ENCODE data around the gene RTN4.

DNA sequence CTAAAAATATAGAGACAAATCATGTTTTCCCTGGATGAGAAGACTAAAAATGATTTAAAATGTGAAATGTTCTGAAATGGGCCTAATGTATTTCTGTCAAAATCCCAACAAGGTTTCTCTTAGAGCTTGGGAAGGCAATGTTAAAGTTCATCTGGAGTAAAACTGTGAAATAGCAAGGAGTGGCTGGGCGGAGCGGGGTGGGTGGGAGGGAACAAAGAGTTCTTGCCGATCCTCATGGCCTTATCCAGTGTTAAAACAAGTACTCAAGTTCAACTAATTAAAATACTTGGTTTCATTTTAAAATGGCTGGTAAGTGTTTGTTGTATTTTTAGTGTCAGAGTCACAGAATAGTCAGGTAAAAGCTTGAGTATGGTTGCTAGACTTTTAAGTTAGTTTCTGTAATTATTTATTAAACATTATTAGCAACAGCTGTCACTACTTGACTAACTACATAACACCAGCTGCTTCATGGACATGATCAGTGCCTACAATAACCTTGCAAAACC is 87.3 kb downstream of the RTN4 start:
- TF ChIP-seq, protein P1, sequence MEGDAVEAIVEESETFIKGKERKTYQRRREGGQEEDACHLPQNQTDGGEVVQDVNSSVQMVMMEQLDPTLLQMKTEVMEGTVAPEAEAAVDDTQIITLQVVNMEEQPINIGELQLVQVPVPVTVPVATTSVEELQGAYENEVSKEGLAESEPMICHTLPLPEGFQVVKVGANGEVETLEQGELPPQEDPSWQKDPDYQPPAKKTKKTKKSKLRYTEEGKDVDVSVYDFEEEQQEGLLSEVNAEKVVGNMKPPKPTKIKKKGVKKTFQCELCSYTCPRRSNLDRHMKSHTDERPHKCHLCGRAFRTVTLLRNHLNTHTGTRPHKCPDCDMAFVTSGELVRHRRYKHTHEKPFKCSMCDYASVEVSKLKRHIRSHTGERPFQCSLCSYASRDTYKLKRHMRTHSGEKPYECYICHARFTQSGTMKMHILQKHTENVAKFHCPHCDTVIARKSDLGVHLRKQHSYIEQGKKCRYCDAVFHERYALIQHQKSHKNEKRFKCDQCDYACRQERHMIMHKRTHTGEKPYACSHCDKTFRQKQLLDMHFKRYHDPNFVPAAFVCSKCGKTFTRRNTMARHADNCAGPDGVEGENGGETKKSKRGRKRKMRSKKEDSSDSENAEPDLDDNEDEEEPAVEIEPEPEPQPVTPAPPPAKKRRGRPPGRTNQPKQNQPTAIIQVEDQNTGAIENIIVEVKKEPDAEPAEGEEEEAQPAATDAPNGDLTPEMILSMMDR (conservative IDR thresholded peaks at IDR 0.05), result no peak
- no peak for TF ChIP-seq EZH2 (IDR thresholded peaks at IDR 0.05; ENCODE audit: low read depth)

All from PC-9 (cell line).